Anterior cingulate cortex (tissue), 58 donors: Measurements from ENCODE around the gene GDNF.
"Not testable (repeated sequence)": the region's sequence is repeated elsewhere in the genome, so short reads cannot be mapped to it uniquely, and the experiment has no call there.

Experiments used
- DNase-seq, 58 donors: peaks; one replicate each; lab custom pipeline; 2025; lab: John Stamatoyannopoulos, UW

Gene GDNF

GRCh38 chr5:37823433-37824152, 16.2 kb downstream of the GDNF start:
- no peak for DNase-seq

GRCh38 chr5:37816883-37817282, 23.0 kb downstream of the GDNF start:
- DNase-seq: peak in 45 of 58 donors; percentile 7 to 85 (median 59)

- no peak for DNase-seq
Observed at GRCh38 chr5:37816331-37816730, 23.5 kb downstream of the GDNF start.

- no peak for DNase-seq
Observed at GRCh38 chr5:37815913-37816312, 23.9 kb downstream of the GDNF start.

- DNase-seq: no peak
Observed at GRCh38 chr5:37814699-37815098, 25.1 kb downstream of the GDNF start.

- no peak for DNase-seq
Observed at GRCh38 chr5:37812365-37812764, 27.5 kb downstream of the GDNF start.

GRCh38 chr5:37811866-37812265, 28.0 kb downstream of the GDNF start:
- no peak for DNase-seq

- DNase-seq: no peak
Observed at GRCh38 chr5:37810311-37810710, 29.5 kb downstream of the GDNF start.

- no peak for DNase-seq
Observed at GRCh38 chr5:37808945-37809344, 30.9 kb downstream of the GDNF start.

GRCh38 chr5:37807621-37808301, 32.1 kb downstream of the GDNF start:
- no peak for DNase-seq

- no peak for DNase-seq
Observed at GRCh38 chr5:37807015-37807414, 32.8 kb downstream of the GDNF start.

- no peak for DNase-seq
Observed at GRCh38 chr5:37806476-37806875, 33.4 kb downstream of the GDNF start.

GRCh38 chr5:37806016-37806415, 33.8 kb downstream of the GDNF start:
- DNase-seq: no peak

GRCh38 chr5:37804401-37804800, 35.4 kb downstream of the GDNF start:
- no peak for DNase-seq

GRCh38 chr5:37803487-37803886, 36.4 kb downstream of the GDNF start:
- no peak for DNase-seq

- DNase-seq: no peak
Observed at GRCh38 chr5:37801521-37801920, 38.3 kb downstream of the GDNF start.

- no peak for DNase-seq
Observed at GRCh38 chr5:37799865-37800421, 39.9 kb downstream of the GDNF start.

GRCh38 chr5:37796435-37796834, 43.4 kb downstream of the GDNF start:
- DNase-seq: not testable (repeated sequence)

GRCh38 chr5:37795292-37795691, 44.5 kb downstream of the GDNF start:
- DNase-seq: not testable (repeated sequence)

- no peak for DNase-seq
Observed at GRCh38 chr5:37792975-37793631, 46.7 kb downstream of the GDNF start.

- DNase-seq: no peak
Observed at GRCh38 chr5:37791321-37791720, 48.5 kb downstream of the GDNF start.
